Type B pancreatic cell (in vitro differentiated cells): ENCODE data around the gene INTS7. TPM values are rescaled to one million over a fixed set of nuclear protein-coding genes. Genes with fewer than 3 reads are reported as not detected.
"Not testable (repeated sequence)": the region's sequence is repeated elsewhere in the genome, so short reads cannot be mapped to it uniquely, and the experiment has no call there.

ENCODE experiments used
- DNase-seq: peaks from one replicate; pipeline ENCODE4 v3.0.0; 2021; ENCODE audit warnings: mixed read lengths; ENCODE audit not compliant: unreplicated experiment; ENCODE audit errors: extremely low spot score
- H3K27ac Mint-ChIP-seq: 2 replicates; pipeline ENCODE4 v1.8.0; 2021; ENCODE audit warnings: mild to moderate bottlenecking, mixed read lengths
- H3K27me3 Mint-ChIP-seq: 2 replicates; pipeline ENCODE4 v1.8.0; 2021; ENCODE audit warnings: mixed read lengths
- H3K36me3 Mint-ChIP-seq: 2 replicates; pipeline ENCODE4 v1.8.0; 2021; ENCODE audit warnings: mixed read lengths
- H3K4me1 Mint-ChIP-seq: one replicate; pipeline ENCODE4 v1.8.0; 2021; ENCODE audit warnings: mixed read lengths; ENCODE audit not compliant: unreplicated experiment
- H3K4me3 Mint-ChIP-seq: 2 replicates; pipeline ENCODE4 v1.8.0; 2021; ENCODE audit warnings: mild to moderate bottlenecking, mixed read lengths
- H3K9me3 Mint-ChIP-seq: 2 replicates; pipeline ENCODE4 v1.8.0; 2021; ENCODE audit warnings: mixed read lengths
- total RNA-seq: library from RNA; stranded (reverse); gene quantifications from 2 replicates; pipeline ENCODE4 v1.2.1, GENCODE V29; 2021; ENCODE audit warnings: low replicate concordance
- TF ChIP-seq, protein P1 (sequence below): fragments of 200-600 bp; sonication (generic); conservative IDR thresholded peaks from 2 replicates; pipeline ENCODE4 v1.5.0; 2021; ENCODE audit warnings: antibody characterized with exemption, mild to moderate bottlenecking

INTS7 gene
- total RNA-seq, 1 donor from 2014 or later, result 23.9 TPM

DNA sequence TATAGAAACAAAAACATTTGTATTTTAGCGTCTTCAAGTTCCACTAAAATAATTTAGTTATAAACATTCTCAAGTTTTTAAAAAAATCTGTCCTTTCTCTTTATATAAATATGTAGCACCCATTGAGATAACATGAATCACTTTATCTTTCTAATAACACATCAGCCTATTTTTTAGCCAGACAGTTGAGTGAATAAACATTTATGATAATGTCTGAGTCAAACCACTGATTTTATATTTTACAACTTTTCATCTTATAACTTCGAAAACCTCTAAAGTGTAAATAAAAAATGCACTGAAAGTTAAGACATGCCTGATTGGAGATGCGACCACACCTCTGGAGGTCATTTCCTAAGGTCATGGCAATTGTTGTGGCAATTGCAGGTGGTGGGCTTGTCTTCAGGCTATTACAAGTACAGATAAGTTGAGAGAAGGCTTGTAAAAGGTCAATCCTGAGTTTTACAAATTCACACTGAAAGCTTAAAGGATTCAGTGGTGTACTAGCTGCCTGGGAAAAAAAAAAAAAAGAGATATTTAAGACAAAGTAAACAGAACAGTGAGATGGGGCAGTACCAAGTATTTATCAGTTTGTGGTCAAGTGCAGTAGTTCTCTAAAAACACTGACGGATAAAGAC is 67.0 kb downstream of the INTS7 start:
- Mint-ChIP-seq H3K9me3 (no peaks in the 10 kb centered on the region), H3K36me3 (peaks cover 42% of the 10 kb centered on the region), H3K4me3 (no peak overlapping the region), H3K4me1 (no peaks in the 10 kb centered on the region), H3K27ac (no peak overlapping the region), H3K27me3 (no peaks in the 10 kb centered on the region)
- TF ChIP-seq, protein P1, sequence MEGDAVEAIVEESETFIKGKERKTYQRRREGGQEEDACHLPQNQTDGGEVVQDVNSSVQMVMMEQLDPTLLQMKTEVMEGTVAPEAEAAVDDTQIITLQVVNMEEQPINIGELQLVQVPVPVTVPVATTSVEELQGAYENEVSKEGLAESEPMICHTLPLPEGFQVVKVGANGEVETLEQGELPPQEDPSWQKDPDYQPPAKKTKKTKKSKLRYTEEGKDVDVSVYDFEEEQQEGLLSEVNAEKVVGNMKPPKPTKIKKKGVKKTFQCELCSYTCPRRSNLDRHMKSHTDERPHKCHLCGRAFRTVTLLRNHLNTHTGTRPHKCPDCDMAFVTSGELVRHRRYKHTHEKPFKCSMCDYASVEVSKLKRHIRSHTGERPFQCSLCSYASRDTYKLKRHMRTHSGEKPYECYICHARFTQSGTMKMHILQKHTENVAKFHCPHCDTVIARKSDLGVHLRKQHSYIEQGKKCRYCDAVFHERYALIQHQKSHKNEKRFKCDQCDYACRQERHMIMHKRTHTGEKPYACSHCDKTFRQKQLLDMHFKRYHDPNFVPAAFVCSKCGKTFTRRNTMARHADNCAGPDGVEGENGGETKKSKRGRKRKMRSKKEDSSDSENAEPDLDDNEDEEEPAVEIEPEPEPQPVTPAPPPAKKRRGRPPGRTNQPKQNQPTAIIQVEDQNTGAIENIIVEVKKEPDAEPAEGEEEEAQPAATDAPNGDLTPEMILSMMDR, result no peak
- no peak for DNase-seq

- Mint-ChIP-seq H3K27me3 (no peaks in the 10 kb centered on the region), H3K4me3 (no peak overlapping the region), H3K9me3 (no peaks in the 10 kb centered on the region), H3K36me3 (peaks cover 49% of the 10 kb centered on the region), H3K27ac (no peak overlapping the region), H3K4me1 (no peaks in the 10 kb centered on the region)
- DNase-seq, result no peak
- TF ChIP-seq, protein P1, result no peak
Observed at GRCh38 chr1:211967704-211968103, 67.7 kb downstream of the INTS7 start.

- H3K27ac Mint-ChIP-seq, result no peak overlapping the region
Observed at GRCh38 chr1:211965108-211965805, 70.1 kb downstream of the INTS7 start.

DNA sequence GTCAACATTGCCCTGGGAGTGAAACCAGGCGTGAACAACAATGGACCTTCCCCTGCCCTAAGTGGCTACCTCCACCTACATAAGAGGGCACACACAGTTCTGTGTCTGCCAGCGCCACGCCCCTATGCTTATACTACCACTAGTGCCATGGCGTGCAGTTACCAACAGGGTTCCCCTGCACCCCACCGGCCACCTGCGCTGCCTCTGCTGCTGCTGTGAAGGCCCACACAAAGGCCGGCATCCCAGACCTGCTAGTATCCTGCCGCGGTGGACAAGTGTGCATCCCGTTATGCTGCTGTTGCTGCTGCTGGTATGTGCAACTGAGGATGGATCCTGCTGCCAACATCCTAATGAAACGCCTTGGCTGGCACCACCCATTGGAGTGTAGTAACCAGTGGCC is 75.7 kb downstream of the INTS7 start:
- Mint-ChIP-seq H3K27me3 (no peaks in the 10 kb centered on the region), H3K4me1 (no peaks in the 10 kb centered on the region), H3K36me3 (peaks cover 62% of the 10 kb centered on the region), H3K9me3 (no peaks in the 10 kb centered on the region), H3K4me3 (no peak overlapping the region), H3K27ac (no peak overlapping the region)
- TF ChIP-seq, protein P1, result no peak
- no peak for DNase-seq

More at GRCh38 chr1:211965108-211965805, 70.1 kb downstream of the INTS7 start:
- Mint-ChIP-seq H3K4me1 (no peaks in the 10 kb centered on the region), H3K36me3 (peaks cover 65% of the 10 kb centered on the region), H3K4me3 (no peak overlapping the region), H3K27me3 (no peaks in the 10 kb centered on the region), H3K9me3 (no peaks in the 10 kb centered on the region)
- no peak for DNase-seq
- TF ChIP-seq, protein P1, result no peak

DNA sequence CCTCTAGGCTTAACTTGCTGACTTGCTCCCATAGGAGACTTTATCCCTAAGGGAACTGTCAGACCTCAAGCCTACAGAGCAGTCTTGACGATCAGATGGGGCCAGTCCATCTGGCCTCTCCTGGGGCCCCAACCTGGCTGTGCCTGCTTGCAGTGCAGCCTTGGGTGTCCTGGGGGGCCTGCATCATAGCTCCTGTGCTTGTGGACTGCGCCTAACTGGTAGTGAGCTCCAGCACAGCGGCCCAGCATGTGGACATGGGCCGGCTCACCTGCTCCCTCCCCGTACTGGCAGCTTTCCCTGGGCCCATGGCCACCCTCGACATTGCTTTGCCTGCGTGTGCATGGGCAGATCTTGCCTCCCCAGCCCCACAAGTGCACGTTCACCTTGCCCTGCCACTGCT is 76.1 kb downstream of the INTS7 start:
- no peaks in the 10 kb centered on the region for H3K4me1 Mint-ChIP-seq
- H3K27me3 Mint-ChIP-seq, result no peaks in the 10 kb centered on the region
- H3K4me3 Mint-ChIP-seq, result no peak overlapping the region
- peaks cover 57% of the 10 kb centered on the region for H3K36me3 Mint-ChIP-seq
- TF ChIP-seq, protein P1, result no peak
- no peak overlapping the region for H3K27ac Mint-ChIP-seq
- H3K9me3 Mint-ChIP-seq, result no peaks in the 10 kb centered on the region
- DNase-seq, result no peak

DNA sequence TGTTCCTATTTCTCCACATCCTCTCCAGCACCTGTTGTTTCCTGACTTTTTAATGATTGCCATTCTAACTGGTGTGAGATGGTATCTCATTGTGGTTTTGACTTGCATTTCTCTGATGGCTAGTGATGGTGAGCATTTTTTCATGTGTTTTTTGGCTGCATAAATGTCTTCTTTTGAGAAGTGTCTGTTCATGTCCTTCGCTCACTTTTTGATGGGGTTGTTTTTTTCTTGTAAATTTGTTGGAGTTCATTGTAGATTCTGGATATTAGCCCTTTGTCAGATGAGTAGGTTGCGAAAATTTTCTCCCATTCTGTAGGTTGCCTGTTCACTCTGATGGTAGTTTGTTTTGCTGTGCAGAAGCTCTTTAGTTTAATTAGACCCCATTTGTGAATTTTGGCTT is 81.3 kb downstream of the INTS7 start:
- not testable (repeated sequence) for H3K4me1 Mint-ChIP-seq, H3K27ac Mint-ChIP-seq, DNase-seq, H3K27me3 Mint-ChIP-seq, H3K4me3 Mint-ChIP-seq, H3K9me3 Mint-ChIP-seq
- peaks cover 29% of the 10 kb centered on the region for H3K36me3 Mint-ChIP-seq

DNA sequence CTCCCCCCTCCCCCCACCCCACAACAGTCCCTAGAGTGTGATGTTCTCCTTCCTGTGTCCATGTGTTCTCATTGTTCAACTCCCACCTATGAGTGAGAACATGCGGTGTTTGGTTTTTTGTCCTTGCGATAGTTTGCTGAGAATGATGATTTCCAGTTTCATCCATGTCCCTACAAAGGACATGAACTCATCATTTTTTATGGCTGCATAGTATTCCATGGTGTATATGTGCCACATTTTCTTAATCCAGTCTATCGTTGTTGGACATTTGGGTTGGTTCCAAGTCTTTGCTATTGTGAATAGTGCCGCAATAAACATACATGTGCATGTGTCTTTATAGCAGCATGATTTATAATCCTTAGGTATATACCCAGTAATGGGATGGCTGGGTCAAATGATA is 81.8 kb downstream of the INTS7 start:
- not testable (repeated sequence) for H3K27ac Mint-ChIP-seq, H3K4me3 Mint-ChIP-seq, DNase-seq, H3K27me3 Mint-ChIP-seq, H3K4me1 Mint-ChIP-seq, H3K9me3 Mint-ChIP-seq
- H3K36me3 Mint-ChIP-seq, result peaks cover 26% of the 10 kb centered on the region
